Measurements from ENCODE around the gene DCXR.

The DCXR gene

DNA sequence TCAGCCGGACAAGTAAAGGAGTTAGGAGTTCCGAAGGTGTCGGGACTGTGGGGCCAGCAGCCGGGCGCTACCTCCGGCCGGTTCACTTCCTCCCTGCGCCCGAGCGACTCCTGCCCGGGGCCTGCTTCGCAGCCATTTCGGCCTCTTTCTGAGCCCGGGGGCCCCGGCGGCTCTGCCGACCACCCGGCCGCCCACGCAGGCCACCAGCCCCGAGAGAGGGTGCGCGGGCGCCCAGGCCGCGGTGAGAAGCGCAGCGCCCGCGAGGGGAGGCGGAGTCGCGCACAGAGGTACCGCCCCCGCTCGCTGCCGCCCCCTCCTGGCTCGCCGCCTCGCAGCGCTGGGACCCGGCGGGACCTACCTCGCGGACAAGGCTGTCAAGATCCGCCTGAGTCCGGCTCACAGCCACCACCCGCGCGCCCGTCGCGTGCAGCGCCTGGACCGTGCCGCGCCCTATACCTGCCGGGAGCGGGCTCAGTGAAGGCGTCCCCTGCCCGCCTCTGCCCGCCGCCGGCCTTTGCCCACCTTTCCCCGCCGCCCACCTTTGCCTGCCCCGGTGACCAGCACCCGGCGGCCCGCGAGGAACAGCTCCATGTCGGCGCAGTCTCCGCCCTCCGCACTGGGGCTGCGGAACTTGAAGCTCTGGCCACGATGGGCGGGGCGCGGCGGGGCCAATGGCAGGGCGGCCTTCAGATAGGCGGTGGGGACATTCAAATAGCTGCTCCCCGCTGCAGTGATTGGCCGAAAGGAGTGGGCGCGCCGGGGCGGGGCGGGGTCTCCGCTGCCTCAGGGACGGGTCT lies at the start of gene DCXR:
TSS of gene DCXR (minus strand) at position 606 of the 797 bp plus-strand sequence. CDS start at position 591, 15 bp downstream.
- peak; percentile 98 for DNase-seq

DNA sequence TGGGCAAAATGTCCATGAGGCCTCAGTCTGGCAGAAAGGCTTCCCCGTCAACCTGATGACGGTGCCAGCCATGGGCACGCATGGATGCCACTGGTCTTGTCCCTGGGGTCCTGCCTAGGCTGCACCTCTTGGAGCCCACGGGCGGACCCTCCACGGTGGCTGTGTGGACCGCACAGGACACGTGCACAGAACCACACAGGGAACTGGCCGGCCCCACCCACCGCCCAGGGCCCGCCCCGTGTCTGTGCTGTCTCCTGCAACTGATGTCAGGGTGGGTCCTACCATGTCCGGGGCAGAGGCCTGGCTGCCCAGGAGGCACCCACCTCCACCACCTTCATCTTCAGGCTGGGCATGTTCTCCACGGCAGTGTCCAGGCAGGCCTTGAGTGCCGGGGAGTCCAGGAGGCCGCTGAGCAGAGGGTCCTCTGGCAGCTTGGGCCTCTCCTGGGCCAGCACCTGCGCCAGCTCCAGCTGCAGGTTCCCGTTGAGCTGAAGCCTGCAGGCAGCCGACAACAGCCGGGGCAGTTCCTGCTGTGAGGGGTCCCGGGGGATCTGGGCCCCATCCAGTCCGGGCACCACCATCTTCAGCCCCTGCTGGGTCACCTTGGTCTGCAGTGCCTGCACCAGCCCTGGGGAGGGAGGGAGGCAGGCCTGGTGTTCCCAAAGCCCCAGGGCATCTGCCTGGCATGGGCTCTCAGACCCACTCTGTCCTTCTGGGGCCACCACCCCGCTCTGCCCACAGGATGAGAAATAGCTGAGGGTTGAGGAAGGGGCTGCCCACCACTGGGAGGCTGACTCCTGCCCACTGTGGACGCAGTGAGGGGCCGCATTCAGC lies 48.7 kb upstream of the DCXR start:
- no peak for DNase-seq

DNA sequence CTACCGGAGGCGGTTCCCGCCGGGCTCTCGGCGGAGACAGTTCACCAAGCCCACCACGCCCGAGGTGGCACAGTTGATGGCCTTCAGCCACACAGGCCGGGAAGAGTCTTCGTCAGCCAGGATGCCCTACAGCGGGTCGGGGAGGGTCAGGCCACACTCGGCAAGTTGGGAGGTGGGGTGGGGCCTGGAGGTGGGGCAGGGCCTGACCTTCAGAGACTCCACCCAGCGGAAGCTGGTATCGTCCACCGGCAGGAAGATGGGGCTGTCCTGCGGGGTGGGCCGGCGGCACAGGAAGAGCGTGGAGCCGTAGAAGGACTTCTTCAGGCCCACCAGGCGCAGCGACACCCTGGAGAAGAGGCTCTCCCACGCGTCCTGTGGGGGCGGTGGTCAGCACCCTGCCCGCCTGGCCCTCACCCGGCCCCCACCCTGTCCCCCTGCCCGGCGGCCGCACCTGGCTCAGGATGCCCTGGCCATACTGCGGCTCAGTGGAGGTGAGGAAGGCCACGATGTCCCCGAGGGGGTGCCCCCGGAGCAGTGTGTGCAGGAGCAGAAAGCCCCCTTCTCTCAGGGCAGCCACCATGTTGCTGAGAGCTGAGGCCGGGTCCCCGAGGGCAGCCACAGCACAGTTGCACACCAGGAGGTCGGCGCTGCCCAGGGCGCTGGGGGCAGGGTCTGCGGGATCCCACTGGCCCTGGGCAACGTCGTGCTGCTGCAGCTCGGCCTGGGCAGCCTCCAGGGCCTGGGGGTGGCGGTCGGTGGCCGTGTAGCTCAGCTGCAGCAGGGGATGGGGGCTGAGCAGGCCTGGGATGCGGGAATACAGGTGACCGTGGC lies 47.7 kb upstream of the DCXR start:
- DNase-seq, result no peak

DNA sequence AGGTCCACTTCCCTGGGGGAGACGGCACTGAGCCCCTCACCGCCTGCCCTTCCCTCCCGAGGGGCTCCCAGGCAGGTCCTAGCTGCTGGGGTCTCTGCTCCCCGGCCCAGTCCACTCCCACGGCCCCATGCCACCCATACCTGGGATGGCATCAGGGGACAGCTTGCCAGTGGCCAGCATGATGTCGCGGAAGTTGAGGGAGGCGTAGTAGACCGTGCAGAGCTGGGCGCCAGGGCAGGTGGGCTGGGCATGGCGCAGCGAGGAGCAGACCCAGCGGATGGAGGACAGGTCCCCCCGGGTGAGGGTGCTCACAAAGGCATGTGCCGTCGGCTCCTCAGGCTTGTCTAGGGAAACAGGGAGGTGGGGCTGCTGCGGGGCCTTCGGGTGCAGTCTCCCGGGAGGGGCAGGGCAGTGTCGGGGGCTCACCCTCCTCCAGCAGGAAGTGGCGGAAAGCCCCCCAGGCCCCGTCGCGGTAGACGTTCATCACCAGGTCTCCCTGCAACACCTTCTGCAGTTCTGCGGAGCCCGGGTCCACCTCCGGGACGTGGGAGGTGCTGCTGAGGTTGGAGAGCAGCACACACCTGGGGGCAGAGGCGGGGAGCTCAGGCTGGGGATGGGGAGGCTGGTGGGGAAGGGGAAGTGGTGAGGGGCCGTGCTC lies 47.0 kb upstream of the DCXR start:
- DNase-seq, result no peak

DNA sequence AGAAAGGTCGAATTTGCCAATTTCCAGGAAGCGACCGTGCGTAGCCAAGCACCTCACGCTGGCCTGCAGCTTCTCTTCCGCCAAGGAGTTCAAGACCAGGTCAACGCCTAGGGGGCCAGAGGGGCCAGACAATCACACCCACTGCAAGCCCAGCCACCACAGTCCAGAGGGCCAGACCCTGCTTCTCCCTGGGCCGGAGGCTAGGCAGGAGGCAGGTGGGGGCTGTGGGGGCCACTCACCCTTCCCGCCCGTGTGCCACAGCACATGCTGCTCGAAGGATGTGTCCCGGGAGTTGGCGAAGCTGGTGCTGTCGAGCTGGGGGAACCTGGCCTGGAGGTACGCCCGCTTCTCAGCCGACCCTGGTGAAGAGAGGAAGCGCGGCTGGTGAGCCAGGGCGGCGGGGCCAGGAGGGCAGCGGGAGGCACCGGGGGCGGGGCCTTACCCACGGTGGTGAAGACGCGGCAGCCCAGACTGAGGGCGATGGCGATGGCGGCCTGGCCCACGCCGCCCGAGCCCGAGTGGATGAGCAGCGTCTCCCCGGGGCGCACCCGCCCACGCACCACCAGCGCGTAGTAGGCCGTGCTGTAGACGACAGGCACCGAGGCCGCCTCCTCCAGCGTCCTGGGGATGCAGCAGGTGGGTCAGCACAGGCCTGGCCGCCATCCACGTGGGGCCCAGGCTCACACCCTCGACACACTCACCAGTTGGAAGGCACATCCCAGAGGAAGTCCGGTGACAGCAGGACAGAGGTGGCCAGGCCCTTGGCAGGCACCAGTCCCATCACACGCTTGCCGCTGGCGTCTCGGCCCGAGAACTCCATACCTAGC lies 46.2 kb upstream of the DCXR start:
- DNase-seq, result no peak

DNA sequence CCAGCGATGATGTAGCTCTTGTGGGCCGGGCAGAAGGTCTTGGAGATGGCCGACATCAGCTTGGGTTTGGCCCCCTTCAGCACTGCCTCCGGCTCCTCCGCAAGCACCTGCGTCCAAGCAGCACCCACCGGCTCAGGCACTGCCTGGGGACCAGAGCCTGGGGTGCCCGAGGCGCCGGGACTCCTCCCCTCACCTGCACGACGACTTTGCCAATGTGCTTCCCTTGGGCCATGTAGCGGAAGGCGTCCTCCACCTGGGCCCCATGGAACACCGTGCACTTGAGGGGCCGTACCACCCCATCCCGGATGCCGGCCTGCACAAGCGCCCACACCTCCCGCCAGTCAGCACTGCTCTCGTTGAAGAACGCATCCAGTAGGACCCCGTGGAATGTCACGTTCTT lies 45.5 kb upstream of the DCXR start:
- DNase-seq, result no peak

DNA sequence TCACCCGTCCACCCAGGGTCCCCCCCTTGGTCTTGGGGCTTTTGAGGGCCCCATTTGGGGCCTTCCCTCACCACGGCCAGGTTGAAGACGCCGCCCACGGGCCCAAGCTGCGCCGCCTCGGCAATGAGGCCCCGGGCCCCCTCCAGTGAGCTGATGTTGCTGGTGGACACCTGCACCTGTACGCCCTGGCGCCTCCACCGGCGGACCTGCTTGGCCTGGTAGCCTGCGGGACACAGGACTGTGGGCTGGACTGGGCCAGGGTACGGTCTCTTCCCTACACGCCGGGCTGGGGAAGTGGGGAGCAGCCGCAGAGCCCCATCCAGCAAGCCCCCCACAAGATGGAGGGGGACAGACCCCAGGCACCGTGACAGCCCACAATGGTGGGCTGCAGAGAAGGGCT lies 45.0 kb upstream of the DCXR start:
- no peak for DNase-seq

DNA sequence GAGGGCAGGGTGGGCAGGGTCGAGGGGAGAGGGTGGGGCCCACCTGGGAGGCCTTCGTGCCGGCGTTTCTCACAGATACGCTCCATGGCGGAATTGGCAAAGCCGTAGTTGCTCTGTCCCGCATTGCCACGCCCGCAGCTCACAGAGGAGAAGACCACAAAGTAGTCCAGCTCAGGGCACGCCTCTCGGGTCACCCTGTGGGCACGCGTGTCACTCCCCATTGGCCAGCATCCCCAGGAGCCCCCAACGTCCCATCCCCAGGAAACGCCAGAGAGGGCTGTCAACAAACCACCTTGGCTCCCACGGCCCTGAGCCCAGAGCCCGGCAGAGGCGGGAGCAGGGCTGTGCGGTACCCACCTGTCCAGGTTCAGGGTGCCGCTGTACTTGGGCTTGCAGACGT lies 44.5 kb upstream of the DCXR start:
- DNase-seq, result no peak

DNA sequence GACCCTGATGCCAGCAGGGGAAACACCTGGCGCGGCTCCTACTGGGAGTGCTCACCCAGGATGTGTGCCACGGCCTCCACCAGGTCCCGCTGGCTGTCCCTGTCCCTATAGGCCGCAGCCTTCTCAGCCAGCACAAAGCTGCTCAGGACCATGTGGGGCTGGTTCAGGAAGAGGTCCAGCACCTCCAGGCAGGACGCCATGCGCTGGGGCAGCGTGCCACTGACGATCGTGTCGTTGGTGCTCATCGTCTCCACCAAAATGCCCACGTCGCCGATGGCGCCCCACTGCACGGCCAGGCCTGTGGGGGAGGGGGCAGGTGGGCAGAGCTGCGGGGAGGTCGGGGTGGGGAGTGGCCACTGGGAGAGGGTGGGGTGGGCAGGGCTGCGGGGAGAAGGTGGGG lies 44.0 kb upstream of the DCXR start:
- DNase-seq, result no peak

DNA sequence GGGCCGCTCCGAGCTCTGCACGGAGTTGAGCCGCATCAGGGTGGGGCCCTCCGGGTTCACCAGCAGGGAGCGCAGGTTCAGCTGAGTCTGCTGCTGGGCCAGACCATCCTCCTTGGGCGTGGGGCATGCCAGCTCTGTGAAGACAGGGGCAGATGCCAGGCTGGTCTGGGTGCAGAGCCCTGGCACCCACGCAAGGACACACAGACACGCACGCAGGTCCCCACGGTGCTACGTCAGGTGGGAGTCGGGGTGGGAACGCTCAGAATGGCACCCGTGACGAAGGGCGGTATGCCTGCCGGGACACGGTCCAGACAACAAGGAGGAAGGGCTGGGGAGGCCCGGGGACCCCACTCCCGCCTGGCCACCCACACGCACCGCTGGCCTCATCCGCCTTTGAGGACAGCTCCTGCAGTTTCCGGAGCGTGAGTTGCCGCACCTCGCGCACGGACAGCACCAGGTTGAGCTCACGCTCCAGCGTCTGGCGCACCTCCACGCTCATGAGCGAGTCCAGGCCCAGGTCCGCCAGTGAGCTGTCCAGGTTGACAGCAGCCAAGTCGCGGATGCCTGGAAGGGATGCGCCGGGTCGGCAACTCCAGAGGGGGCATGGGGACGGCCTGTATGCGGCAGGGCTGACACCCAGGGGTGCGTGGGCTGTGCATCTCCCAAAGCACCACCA lies 43.4 kb upstream of the DCXR start:
- no peak for DNase-seq

DNA sequence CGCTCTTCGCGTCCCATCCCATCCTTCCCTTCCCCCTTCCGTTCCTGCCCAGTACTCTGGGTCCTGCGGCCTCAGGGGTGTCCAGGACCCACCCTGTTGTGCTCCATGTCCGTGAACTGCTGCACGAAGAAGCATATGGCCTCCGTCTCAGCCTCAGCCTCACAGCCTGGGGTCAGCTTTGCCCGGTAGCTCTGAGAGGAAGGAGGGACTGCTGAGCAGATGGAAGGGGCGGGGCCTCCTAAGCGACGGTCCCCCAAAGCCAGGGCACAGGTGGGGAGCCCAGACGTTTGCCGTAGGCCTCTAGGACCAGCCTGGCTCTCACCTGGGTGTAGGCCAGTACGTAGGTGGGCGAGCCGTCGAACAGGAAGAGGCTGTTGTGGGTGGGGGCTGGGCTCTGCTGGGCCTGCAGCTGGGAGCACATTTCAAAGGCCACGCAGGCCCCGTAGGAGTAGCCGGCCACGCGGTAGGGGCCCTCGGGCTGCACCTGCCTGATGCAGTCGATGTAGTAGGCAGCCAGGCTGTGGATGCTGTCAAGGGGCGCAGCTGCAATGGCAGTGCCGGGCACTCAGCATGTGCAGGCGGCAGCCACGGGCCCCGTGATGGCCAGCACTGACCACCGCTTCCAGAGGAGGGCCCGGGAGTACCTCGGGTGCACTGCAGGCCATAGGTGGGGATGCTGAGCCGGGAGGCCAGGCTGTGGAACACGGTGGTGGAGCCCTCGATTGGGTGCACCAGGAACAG lies 42.7 kb upstream of the DCXR start:
- DNase-seq, result no peak

DNA sequence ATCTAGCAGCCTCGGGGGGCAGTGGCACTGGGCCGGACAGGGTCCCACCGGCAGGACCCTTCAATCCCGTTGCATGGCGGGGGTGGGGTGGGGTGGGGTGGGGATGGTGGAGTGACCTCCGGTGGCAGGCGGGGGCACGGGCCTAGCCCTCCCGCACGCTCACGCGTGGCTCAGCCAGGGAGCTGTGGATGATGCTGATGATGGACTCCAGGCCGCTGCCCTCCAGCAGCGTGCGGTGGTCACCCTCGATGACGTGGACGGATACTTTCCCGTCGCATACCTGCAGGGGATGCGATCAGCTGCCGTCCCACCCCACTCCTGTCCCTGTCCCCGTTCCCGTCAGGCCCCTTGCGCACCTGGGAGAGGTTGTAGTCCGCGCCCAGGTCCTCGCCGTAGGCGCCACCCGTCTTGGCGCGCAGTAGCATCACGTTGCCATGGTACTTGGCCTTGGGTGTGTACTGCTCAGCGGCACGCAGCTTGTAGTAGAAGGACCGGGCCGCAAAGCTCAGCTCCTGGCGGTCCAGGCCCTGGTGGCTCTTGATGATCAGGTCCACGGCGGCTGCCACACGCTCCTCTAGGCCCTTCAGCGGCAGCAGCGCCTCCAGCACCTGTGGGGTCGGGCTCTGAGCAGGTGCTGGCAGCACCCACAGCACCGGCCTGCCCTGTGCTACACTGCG lies 41.6 kb upstream of the DCXR start:
- DNase-seq, result no peak

DNA sequence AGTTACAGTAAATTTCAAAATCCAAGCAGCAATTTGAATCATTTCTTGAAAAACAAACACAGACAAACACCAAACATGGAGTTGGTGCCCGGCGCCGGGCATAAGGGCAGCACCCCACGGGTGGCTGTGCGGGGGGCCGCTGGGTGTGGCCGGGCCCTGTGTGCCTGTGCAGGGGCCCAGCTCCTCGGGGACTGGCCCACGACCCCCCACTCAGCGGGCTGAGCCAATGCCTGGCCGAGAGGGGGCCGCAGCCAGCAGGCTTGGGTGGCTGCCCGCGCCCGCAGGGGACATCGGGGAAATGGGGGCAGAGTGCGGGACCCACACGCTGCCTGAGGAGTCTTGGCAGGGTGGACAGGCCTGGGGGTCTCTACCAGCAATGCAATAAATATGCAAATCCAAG lies 40.9 kb upstream of the DCXR start:
- DNase-seq, result no peak

DNA sequence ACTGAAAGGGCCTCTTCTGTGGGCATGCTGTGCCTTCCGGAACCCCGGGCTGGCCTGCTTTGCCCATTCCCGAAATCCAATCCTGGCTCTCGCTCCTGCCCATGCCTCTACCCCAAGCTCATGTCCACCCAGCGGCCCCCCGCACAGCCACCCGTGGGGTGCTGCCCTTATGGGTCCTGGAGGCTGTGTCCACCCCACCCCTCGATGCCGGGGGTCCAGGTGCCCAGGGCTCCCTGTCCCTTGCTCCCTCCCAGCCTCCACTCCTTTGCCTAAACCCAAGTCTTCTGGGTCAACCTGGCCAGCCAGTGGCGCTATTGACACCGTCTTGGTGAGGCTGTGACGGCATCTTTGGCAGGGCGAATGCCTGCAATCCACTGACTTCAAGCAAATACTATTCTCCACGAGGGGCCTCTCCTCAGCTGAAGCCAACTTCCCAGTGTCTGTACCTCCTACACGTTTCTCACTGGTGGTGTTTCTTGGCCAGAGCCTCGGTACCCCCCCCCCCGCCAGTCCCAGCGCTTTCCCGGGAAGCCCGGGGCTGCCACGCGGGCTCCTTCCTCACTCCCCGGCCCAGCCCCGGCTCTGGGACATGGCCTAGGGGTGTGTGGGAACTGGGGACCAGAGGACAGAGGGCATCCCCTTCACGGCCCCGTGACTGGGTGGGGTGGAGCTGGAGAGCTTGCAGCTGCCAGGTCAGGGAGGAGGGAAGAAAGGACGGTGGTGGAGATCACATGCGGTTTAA lies 40.3 kb upstream of the DCXR start:
- DNase-seq, result peak; percentile 21

DNA sequence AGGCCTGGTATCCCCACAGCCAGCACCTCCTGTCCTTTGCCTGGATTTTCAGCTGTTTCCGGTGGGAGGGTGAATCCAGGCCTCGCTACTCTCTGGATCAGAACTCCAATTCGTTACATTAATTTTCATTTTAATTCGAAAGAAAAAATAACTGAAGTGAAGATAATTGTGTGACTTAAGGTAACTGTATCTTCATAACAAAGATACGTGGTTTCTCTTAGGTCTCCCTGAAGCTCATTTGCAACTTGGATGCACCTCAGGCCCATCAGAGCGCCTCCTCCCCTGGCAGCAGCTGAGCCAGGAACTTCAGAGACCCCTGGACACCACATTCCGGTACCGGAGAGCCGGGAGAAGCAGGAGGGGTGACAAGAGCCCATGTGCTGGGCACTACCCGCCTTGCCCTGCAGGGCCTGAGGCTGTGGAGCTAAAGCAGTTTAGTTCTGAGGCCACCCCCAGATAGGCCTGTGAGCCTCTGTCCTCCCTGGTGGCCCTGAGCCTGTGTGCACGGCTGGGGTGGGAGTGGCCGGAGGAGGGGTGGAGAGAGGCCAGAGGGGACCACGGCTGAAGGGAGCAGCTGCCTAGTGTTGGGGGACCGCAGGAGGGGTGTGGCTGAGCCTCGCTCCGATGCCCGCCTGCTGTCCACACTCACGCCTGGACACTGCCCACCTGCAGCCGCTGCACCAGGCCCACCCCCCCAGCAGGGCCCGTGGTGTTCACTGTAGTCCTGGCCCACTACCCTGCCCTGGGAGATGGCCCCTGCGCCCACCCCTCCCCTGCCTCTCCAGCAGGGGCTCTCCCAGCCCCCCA lies 39.5 kb upstream of the DCXR start:
- no peak for DNase-seq

DNA sequence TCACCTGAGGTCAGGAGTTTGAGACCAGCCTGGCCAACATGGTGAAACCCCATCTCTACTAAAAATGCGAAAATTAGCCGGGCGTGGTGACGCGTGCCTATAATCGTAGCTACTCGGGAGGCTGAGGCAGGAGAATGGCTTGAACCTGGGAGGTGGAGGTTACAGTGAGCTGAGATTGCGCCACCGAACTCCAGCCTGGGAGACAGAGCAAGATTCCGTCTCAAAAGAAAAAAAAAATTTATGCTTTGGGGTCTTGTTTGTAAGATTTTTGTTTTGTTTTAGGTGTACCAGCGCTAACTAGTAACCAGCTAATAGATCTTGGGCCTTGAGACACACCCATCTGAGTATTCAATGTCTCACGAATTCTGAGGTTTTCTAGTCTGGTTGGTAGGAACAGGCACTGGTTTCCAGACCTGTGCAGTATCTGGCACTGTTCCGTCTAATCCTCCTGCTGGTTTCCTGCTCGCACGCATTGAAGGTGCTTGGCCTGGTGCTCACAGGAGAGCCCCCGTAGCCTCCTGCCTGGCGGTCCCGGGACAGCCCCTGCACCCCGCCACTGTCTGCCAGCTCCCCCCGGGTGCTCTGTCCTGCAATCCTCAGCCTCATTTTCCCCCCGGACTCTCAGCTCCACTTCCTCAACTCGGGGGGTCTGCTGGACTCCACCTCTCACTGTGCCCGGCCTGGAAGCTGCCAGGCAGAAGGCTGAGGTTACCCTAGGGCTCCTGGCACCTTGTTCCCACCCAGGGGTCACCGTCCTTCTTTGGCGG lies 38.7 kb upstream of the DCXR start:
- no peak for DNase-seq

DNA sequence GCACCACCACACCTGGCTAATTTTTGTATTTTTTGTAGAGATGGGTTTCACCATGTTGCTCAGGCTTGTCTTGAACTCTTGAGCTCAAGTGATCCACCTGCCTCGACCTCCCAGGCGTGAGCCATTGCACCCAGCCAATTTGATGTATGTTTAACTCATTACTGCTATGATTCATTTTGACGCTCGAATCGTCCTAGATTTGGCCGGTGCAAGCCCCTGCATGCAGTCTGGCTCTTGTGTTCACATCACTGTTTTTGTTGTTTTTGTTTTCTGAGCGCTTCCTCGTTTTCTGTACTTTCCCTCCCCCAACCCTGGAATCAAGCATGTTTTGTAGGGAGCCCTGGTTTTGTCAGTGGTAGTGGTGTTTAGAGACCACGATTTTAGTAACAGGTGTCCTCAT lies 35.9 kb upstream of the DCXR start:
- DNase-seq, result no peak

DNA sequence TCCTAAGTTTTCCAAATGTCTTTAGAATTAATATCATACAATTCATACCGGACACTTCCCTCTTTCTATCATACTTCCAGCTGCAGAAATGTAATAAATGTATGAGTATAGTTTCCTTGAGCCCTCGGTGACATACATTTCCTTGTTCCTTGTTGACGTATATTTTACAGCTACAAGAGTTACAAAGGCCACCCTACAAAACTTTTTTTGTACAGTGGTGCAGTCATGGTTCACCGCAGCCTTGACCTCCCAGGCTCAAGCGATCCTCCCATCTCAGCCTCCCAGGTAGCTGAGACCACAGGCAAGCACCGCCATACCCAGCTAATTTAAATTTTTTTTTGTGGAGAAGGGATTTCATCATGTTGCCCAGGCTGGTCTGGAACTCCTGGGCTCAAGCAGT lies 35.3 kb upstream of the DCXR start:
- DNase-seq, result no peak
